GM12801 (cell line): ENCODE measurements around the gene KIF4B.

Experiments
- TF ChIP-seq, protein P1 (sequence below): IDR thresholded peaks from one replicate; pipeline ENCODE4 v1.5.1; 2011; ENCODE audit warnings: control low read depth; ENCODE audit not compliant: insufficient read length; ENCODE audit errors: extremely low read depth

Gene KIF4B

DNA sequence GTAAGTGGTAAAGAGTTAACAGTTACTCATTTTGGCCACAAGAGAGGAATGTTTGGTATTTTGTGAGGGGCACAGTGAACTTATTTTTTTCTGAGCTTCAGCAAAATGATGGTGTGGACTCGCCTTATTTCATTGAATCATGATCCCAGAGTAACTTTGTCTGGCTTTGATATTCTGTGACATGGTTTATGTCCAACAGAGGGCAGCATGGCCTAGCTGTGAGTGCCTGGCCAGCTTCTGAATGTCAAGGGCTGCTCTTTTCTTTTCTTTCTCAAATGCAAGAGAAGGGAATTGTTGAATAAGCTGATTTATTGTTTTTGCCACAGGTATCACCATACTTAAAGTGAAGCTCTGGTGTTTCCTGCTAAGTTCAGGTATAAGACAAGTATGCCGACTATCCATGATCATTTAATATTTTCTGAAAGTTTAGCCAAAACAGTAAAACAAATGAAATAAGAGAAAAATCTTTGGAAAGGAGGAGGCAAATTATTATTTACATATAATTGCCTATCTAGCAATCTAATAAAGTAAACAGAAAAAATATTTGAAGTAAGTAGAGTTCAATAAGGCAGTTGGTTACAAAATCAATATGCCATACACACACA, 41.0 kb upstream of the KIF4B start:
- TF ChIP-seq, protein P1, sequence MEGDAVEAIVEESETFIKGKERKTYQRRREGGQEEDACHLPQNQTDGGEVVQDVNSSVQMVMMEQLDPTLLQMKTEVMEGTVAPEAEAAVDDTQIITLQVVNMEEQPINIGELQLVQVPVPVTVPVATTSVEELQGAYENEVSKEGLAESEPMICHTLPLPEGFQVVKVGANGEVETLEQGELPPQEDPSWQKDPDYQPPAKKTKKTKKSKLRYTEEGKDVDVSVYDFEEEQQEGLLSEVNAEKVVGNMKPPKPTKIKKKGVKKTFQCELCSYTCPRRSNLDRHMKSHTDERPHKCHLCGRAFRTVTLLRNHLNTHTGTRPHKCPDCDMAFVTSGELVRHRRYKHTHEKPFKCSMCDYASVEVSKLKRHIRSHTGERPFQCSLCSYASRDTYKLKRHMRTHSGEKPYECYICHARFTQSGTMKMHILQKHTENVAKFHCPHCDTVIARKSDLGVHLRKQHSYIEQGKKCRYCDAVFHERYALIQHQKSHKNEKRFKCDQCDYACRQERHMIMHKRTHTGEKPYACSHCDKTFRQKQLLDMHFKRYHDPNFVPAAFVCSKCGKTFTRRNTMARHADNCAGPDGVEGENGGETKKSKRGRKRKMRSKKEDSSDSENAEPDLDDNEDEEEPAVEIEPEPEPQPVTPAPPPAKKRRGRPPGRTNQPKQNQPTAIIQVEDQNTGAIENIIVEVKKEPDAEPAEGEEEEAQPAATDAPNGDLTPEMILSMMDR: no peak

DNA sequence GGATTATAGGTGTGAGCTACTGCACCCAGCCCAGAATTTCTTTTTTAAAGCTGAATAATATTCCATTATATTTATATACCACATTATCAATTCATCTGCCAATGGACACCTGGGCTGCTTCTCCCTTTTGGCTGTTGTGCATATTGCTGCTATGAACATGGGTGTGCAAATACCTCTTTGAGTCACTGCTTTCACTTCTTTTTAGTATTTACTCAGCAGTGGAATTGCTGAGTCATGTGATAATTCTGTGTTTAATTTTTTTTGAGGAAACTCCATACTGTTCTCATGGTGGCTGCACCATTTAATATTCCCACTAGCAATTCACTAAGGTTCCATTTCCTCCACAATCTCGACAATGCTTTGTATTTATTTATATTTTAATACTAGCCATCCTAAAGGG, 36.1 kb upstream of the KIF4B start:
- TF ChIP-seq, protein P1: no peak

- TF ChIP-seq, protein P1: no peak
Observed at GRCh38 chr5:154984946-154985516, 28.5 kb upstream of the KIF4B start.

DNA sequence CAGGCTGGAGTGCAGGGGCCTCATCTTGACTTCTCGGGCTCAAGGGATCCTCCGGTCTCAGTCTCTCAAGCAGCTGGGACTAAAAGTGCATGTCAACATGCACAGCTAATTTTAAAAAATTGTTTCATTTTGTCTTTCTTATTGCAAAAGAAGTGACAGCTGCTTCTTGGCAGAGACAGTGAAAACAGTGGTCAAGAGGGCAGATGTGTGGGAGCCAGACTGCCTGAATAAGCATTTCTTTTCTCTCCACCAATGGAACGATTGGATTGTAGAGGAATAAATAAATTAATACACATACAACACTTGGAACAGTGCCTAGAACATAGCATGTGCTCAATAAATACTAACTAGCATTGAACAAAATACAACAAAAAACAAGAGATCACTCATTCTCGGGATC, 27.4 kb upstream of the KIF4B start:
- TF ChIP-seq, protein P1: no peak

DNA sequence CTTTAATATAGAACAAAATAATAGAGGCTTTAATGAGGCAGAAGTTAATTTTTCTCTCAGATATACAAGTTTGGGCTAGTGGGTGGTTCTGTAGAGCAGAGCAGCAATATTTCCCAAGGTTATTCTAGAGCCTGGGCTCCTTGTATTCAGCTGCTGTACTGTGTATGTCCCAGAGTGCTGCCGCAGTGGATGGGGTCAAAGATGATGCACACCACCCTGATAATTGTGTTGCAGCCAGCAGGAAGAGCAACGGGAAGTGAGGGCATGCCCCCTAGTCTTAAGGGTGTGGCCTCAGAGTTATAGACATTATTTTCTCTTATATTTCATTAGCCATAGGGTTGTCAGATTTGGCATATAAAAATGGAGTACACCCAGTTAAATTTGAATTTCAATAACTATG, 23.9 kb upstream of the KIF4B start:
- TF ChIP-seq, protein P1: no peak

- TF ChIP-seq, protein P1: no peak
Observed at GRCh38 chr5:154993461-154993860, 20.1 kb upstream of the KIF4B start.

DNA sequence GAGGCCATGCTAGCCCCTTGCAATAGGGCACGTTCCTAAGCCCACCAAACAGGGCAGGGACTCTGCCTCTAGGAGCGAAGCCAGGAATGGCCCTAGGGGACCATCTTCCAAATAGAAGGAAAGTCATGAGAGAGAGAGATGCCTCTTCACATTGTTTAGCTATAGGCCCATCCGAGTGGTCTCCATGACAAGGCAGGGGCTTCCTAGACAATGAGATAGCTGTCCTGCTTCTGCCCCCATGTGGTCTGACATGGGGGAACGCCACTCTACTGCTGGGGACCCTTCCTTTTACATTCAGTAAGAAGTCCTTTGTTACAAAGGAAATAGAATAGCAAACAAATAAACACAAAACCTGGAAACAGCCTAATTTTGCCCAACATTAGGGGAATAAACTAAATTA, 17.9 kb upstream of the KIF4B start:
- TF ChIP-seq, protein P1: no peak
